ENCODE data around the gene CHST10.

GRCh38 chr2:100429726-100430125 is 12.3 kb upstream of the CHST10 start:
- TF ChIP-seq CTCF (IDR thresholded peaks at IDR 0.05) (no peak), POLR2A (IDR thresholded peaks at IDR 0.05) (no peak)
